ENCODE measurements around the gene MEGF6.
"Not testable (repeated sequence)": the region's sequence is repeated elsewhere in the genome, so short reads cannot be mapped to it uniquely, and the experiment has no call there.

Gene MEGF6

GRCh38 chr1:3595949-3596348 lies 15.4 kb downstream of the MEGF6 start:
- no peak for DNase-seq (ENCODE audit: low read depth in 3 of 3)

GRCh38 chr1:3594706-3595377 lies 16.5 kb downstream of the MEGF6 start:
- no peak for DNase-seq (ENCODE audit: low read depth in 3 of 3)

- DNase-seq (ENCODE audit: low read depth in 3 of 3): no peak
Observed at GRCh38 chr1:3593745-3594144, 17.6 kb downstream of the MEGF6 start.

GRCh38 chr1:3593334-3593733 lies 18.0 kb downstream of the MEGF6 start:
- no peak for DNase-seq (ENCODE audit: low read depth in 3 of 3)

- no peak for DNase-seq (ENCODE audit: low read depth in 3 of 3)
Observed at GRCh38 chr1:3590951-3591865, 20.1 kb downstream of the MEGF6 start.

- no peak for DNase-seq (ENCODE audit: low read depth in 3 of 3)
Observed at GRCh38 chr1:3590139-3590763, 21.1 kb downstream of the MEGF6 start.

- no peak for DNase-seq (ENCODE audit: low read depth in 3 of 3)
Observed at GRCh38 chr1:3588395-3588794, 22.9 kb downstream of the MEGF6 start.

- DNase-seq (ENCODE audit: low read depth in 3 of 3): no peak
Observed at GRCh38 chr1:3586986-3587759, 24.1 kb downstream of the MEGF6 start.

GRCh38 chr1:3585940-3586568 lies 25.3 kb downstream of the MEGF6 start:
- no peak for DNase-seq (ENCODE audit: low read depth in 3 of 3)

- not testable (repeated sequence) for DNase-seq (ENCODE audit: low read depth in 3 of 3)
Observed at GRCh38 chr1:3585353-3585868, 25.9 kb downstream of the MEGF6 start.

GRCh38 chr1:3584915-3585314 lies 26.4 kb downstream of the MEGF6 start:
- DNase-seq (ENCODE audit: low read depth in 3 of 3): peak in 1 of 3 donors; percentile 29

GRCh38 chr1:3583751-3584150 lies 27.6 kb downstream of the MEGF6 start:
- DNase-seq (ENCODE audit: low read depth in 3 of 3): not testable (repeated sequence)

GRCh38 chr1:3581296-3582036 lies 29.8 kb downstream of the MEGF6 start:
- DNase-seq (ENCODE audit: low read depth in 3 of 3): no peak

- no peak for DNase-seq (ENCODE audit: low read depth in 3 of 3)
Observed at GRCh38 chr1:3580231-3580630, 31.1 kb downstream of the MEGF6 start.

GRCh38 chr1:3579626-3580025 lies 31.7 kb downstream of the MEGF6 start:
- no peak for DNase-seq (ENCODE audit: low read depth in 3 of 3)

- no peak for DNase-seq (ENCODE audit: low read depth in 3 of 3)
Observed at GRCh38 chr1:3578906-3579305, 32.4 kb downstream of the MEGF6 start.

- no peak for DNase-seq (ENCODE audit: low read depth in 3 of 3)
Observed at GRCh38 chr1:3578433-3578805, 32.9 kb downstream of the MEGF6 start.

GRCh38 chr1:3577711-3578432 lies 33.4 kb downstream of the MEGF6 start:
- no peak for DNase-seq (ENCODE audit: low read depth in 3 of 3)

GRCh38 chr1:3577300-3577699 lies 34.0 kb downstream of the MEGF6 start:
- DNase-seq (ENCODE audit: low read depth in 3 of 3): no peak

- no peak for DNase-seq (ENCODE audit: low read depth in 3 of 3)
Observed at GRCh38 chr1:3575993-3576392, 35.3 kb downstream of the MEGF6 start.

All from stimulated activated CD4-positive, alpha-beta T cell treated with anti-CD3 and anti-CD28 coated beads, TNF-alpha, amount 100 ng/mL, for 48 hours (primary cell).